HG03342 (cell line): Measurements from ENCODE around the gene STRIP2.
"Not testable (repeated sequence)": the region's sequence is repeated elsewhere in the genome, so short reads cannot be mapped to it uniquely, and the experiment has no call there.

Experiments used
- ATAC-seq: cut with Tn5 transposase; IDR thresholded peaks from one replicate; pipeline ENCODE4 v1.9.1; 2021; ENCODE audit warnings: mild to moderate bottlenecking, moderate library complexity; ENCODE audit not compliant: unreplicated experiment

Gene STRIP2

GRCh38 chr7:129421717-129422250, 12.4 kb upstream of the STRIP2 start:
- ATAC-seq, result no peak

- ATAC-seq, result no peak
These were observed 11.5 kb upstream of the STRIP2 start for GRCh38 chr7:129422727-129423126.

- no peak for ATAC-seq
These were observed 10.4 kb upstream of the STRIP2 start for GRCh38 chr7:129423700-129424410.

GRCh38 chr7:129426482-129426881, 7.8 kb upstream of the STRIP2 start:
- no peak for ATAC-seq

GRCh38 chr7:129427526-129428045, 6.6 kb upstream of the STRIP2 start:
- ATAC-seq, result no peak

GRCh38 chr7:129431911-129432643, 2.2 kb upstream of the STRIP2 start:
- no peak for ATAC-seq

GRCh38 chr7:129434675-129435318, 565 bp downstream of the STRIP2 start:
- ATAC-seq, result no peak

- ATAC-seq, result no peak
These were observed 1.2 kb downstream of the STRIP2 start for GRCh38 chr7:129435414-129435829.

GRCh38 chr7:129436335-129436923, 2.2 kb downstream of the STRIP2 start:
- ATAC-seq, result no peak

- no peak for ATAC-seq
These were observed 3.0 kb downstream of the STRIP2 start for GRCh38 chr7:129437190-129437589.

- no peak for ATAC-seq
These were observed 4.1 kb downstream of the STRIP2 start for GRCh38 chr7:129438281-129438838.

GRCh38 chr7:129438839-129439651, 4.8 kb downstream of the STRIP2 start:
- no peak for ATAC-seq

- no peak for ATAC-seq
These were observed 5.9 kb downstream of the STRIP2 start for GRCh38 chr7:129439963-129440625.

GRCh38 chr7:129443612-129444011, 9.4 kb downstream of the STRIP2 start:
- no peak for ATAC-seq

GRCh38 chr7:129444776-129445175, 10.5 kb downstream of the STRIP2 start:
- ATAC-seq, result not testable (repeated sequence)

- not testable (repeated sequence) for ATAC-seq
These were observed 12.7 kb downstream of the STRIP2 start for GRCh38 chr7:129446925-129447324.

- ATAC-seq, result not testable (repeated sequence)
These were observed 13.2 kb downstream of the STRIP2 start for GRCh38 chr7:129447445-129447844.

- not testable (repeated sequence) for ATAC-seq
These were observed 14.4 kb downstream of the STRIP2 start for GRCh38 chr7:129448608-129449007.

- no peak for ATAC-seq
These were observed 16.1 kb downstream of the STRIP2 start for GRCh38 chr7:129450295-129450694.
